ENCODE measurements around the gene SSUH2. TPM values are rescaled to one million over a fixed set of nuclear protein-coding genes. Genes with fewer than 3 reads are reported as not detected.

Gene SSUH2
- total RNA-seq, 2 experiments from 2014 or later, result 0.11 to 0.31 TPM

DNA sequence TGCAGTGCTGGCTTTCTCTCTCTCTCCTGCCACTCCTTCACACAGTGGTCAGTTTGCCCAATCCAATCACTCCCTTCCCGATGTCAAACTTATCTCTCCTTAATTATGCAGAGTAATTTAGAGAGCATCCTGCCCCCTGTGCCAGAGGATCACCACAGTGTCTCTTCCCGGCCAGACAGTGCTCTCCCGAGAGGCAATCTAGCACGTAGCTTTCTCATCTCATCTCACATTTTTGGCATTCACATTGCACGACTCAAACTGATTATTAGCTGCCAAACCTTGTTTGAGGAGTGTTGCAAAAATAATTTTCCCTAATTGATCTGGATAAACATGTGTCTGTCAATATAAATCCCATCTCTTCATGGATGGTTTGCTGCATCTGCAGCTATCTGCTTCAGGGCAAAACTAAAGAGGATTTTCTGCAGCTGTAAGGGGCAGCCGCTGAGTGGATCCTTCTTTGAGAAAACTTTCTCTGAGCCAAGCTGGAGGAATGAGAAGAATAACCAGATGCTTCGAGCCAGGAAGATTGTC is 37.8 kb downstream of the SSUH2 start:
- ChIA-PET POLR2A (no interaction called here), CTCF (no interaction called here)
- H3K36me3 Mint-ChIP-seq (ENCODE audit: low read depth), result no peaks in the 10 kb centered on the region
- TF ChIP-seq, protein P1, sequence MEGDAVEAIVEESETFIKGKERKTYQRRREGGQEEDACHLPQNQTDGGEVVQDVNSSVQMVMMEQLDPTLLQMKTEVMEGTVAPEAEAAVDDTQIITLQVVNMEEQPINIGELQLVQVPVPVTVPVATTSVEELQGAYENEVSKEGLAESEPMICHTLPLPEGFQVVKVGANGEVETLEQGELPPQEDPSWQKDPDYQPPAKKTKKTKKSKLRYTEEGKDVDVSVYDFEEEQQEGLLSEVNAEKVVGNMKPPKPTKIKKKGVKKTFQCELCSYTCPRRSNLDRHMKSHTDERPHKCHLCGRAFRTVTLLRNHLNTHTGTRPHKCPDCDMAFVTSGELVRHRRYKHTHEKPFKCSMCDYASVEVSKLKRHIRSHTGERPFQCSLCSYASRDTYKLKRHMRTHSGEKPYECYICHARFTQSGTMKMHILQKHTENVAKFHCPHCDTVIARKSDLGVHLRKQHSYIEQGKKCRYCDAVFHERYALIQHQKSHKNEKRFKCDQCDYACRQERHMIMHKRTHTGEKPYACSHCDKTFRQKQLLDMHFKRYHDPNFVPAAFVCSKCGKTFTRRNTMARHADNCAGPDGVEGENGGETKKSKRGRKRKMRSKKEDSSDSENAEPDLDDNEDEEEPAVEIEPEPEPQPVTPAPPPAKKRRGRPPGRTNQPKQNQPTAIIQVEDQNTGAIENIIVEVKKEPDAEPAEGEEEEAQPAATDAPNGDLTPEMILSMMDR (IDR thresholded peaks at IDR 0.05), result no peak
- H3K27me3 Mint-ChIP-seq, result peaks cover 2% of the 10 kb centered on the region
- H3K4me3 Mint-ChIP-seq, result no peak overlapping the region
- ATAC-seq, result no peak
- H3K9me3 Mint-ChIP-seq, result peaks cover 1% of the 10 kb centered on the region
- H3K27ac Mint-ChIP-seq, result no peak overlapping the region
- intact Hi-C loops (cut with micrococcal nuclease), result no loop called here
- no peaks in the 10 kb centered on the region for H3K4me1 Mint-ChIP-seq (ENCODE audit: low read depth)
- no peak for DNase-seq

- CTCF ChIA-PET, result no interaction called here
- TF ChIP-seq, protein P1 (IDR thresholded peaks at IDR 0.05), result no peak
- no peak overlapping the region for H3K27ac Mint-ChIP-seq
- H3K9me3 Mint-ChIP-seq, result no peaks in the 10 kb centered on the region
- intact Hi-C loops (cut with micrococcal nuclease), result no loop called here
- POLR2A ChIA-PET, result no interaction called here
- no peak overlapping the region for H3K4me3 Mint-ChIP-seq
- H3K36me3 Mint-ChIP-seq (ENCODE audit: low read depth), result no peaks in the 10 kb centered on the region
- ATAC-seq (no peak), DNase-seq (no peak)
- no peaks in the 10 kb centered on the region for H3K4me1 Mint-ChIP-seq (ENCODE audit: low read depth)
- peaks cover under 1% of the 10 kb centered on the region for H3K27me3 Mint-ChIP-seq
Measured at GRCh38 chr3:8604988-8605387, 39.6 kb downstream of the SSUH2 start.

- DNase-seq, result no peak
- ATAC-seq, result no peak
- no peak overlapping the region for H3K4me3 Mint-ChIP-seq
- TF ChIP-seq, protein P1 (IDR thresholded peaks at IDR 0.05), result no peak
- H3K9me3 Mint-ChIP-seq, result no peaks in the 10 kb centered on the region
- CTCF ChIA-PET, result no interaction called here
- intact Hi-C loops (cut with micrococcal nuclease), result no loop called here
- POLR2A ChIA-PET, result no interaction called here
- no peaks in the 10 kb centered on the region for H3K4me1 Mint-ChIP-seq (ENCODE audit: low read depth)
- H3K36me3 Mint-ChIP-seq (ENCODE audit: low read depth), result no peaks in the 10 kb centered on the region
- no peaks in the 10 kb centered on the region for H3K27me3 Mint-ChIP-seq
- H3K27ac Mint-ChIP-seq, result no peak overlapping the region
Measured at GRCh38 chr3:8604006-8604405, 40.6 kb downstream of the SSUH2 start.

- POLR2A ChIA-PET, result no interaction called here
Measured at GRCh38 chr3:8603115-8603710, 41.4 kb downstream of the SSUH2 start.

DNA sequence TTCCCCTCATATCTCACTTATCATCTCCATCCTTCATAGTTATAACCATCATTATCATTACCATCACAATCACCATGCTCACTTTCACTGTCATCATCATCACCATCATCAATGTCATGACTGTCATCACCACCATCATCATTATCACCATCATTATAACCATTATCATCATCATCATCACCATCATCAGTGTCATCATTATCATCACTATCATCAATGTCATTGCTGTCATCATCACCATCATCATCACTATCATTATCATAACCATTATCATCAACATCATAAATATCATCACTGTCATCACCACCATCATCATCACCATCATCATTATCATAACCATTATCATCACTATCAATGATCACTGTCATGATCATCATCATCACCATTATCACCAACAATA is 44.1 kb downstream of the SSUH2 start:
- no peak overlapping the region for H3K27ac Mint-ChIP-seq
- H3K4me1 Mint-ChIP-seq (ENCODE audit: low read depth), result no peaks in the 10 kb centered on the region
- POLR2A ChIA-PET, result no interaction called here
- no peak overlapping the region for H3K4me3 Mint-ChIP-seq
- TF ChIP-seq, protein P1 (IDR thresholded peaks at IDR 0.05), result no peak
- intact Hi-C loops (cut with micrococcal nuclease), result no loop called here
- no peak for DNase-seq
- CTCF ChIA-PET, result no interaction called here
- H3K36me3 Mint-ChIP-seq (ENCODE audit: low read depth), result no peaks in the 10 kb centered on the region
- no peaks in the 10 kb centered on the region for H3K27me3 Mint-ChIP-seq
- no peak for ATAC-seq
- no peaks in the 10 kb centered on the region for H3K9me3 Mint-ChIP-seq

More at GRCh38 chr3:8603115-8603710, 41.4 kb downstream of the SSUH2 start:
- Mint-ChIP-seq H3K27me3 (no peaks in the 10 kb centered on the region), H3K9me3 (no peaks in the 10 kb centered on the region), H3K4me1 (ENCODE audit: low read depth) (no peaks in the 10 kb centered on the region), H3K4me3 (no peak overlapping the region), H3K36me3 (ENCODE audit: low read depth) (no peaks in the 10 kb centered on the region), H3K27ac (no peak overlapping the region)
- DNase-seq (no peak), ATAC-seq (no peak)
- TF ChIP-seq, protein P1 (IDR thresholded peaks at IDR 0.05), result no peak
- CTCF ChIA-PET, result no interaction called here
- intact Hi-C loops (cut with micrococcal nuclease), result no loop called here
